GM20000 (cell line): Measurements from ENCODE around the gene FOXO4.

Source experiments
- DNase-seq: peaks from one replicate; pipeline ENCODE4 v3.0.0; 2012; ENCODE audit warnings: low spot score
- TF ChIP-seq, protein P1 (sequence below): IDR thresholded peaks from 2 replicates; pipeline ENCODE4 v1.5.1; 2012; ENCODE audit warnings: mild to moderate bottlenecking, control low read depth; ENCODE audit errors: extremely low read depth, missing control alignments

Gene FOXO4

DNA sequence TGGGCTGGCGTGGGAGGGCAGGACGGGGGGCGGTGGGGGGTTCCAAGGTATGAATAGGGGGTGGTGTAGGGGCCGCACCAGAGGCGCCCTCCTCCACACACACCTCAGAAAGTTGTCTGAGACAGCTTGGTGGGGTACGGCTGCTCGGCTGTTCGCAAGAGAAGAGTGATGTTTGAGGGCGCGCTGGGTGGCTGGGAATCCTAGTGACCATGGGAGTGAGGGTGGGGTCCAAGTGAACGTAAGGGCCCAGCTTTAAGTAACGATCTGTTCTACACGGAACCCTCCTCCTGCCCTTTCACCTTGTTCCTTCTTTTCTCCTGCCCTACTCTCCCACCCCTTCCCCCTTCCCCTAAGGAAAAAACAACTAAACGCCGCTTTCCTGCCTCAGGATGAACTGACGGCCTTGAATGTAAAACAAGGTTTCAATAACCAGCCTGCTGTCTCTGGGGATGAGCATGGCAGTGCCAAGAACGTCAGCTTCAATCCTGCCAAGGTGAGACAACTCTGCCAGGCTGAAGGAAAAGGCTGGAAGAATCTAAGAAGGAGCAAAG lies 23.4 kb downstream of the FOXO4 start:
- TF ChIP-seq, protein P1, sequence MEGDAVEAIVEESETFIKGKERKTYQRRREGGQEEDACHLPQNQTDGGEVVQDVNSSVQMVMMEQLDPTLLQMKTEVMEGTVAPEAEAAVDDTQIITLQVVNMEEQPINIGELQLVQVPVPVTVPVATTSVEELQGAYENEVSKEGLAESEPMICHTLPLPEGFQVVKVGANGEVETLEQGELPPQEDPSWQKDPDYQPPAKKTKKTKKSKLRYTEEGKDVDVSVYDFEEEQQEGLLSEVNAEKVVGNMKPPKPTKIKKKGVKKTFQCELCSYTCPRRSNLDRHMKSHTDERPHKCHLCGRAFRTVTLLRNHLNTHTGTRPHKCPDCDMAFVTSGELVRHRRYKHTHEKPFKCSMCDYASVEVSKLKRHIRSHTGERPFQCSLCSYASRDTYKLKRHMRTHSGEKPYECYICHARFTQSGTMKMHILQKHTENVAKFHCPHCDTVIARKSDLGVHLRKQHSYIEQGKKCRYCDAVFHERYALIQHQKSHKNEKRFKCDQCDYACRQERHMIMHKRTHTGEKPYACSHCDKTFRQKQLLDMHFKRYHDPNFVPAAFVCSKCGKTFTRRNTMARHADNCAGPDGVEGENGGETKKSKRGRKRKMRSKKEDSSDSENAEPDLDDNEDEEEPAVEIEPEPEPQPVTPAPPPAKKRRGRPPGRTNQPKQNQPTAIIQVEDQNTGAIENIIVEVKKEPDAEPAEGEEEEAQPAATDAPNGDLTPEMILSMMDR = no peak
- DNase-seq = no peak

DNA sequence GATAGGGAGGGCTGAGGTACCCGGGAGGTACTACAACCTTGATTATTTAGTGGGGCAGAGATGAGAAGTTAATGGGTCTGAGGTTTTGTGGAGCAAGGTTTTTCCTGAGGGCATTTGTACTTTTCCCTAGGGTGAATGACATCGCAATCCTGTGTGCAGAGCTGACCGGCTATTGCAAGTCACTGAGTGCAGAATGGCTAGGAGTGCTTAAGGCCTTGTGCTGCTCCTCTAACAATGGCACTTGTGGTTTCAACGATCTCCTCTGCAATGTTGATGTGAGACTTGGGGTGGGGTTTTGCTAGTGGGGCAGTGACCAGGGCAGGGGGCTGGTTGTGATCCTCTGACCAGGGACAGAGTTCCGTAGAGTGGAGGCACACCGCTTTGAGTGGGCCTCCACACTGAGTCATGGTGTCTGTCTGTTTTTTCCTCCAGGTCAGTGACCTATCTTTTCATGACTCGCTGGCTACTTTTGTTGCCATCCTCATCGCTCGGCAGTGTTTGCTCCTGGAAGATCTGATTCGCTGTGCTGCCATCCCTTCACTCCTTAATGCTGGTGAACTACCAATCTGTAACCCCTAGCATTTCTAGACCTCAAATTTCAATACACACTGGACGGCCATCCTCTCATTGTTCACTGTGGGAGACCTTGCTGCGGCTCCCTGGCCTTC lies 32.6 kb downstream of the FOXO4 start:
- DNase-seq = no peak
- TF ChIP-seq, protein P1 = no peak

DNA sequence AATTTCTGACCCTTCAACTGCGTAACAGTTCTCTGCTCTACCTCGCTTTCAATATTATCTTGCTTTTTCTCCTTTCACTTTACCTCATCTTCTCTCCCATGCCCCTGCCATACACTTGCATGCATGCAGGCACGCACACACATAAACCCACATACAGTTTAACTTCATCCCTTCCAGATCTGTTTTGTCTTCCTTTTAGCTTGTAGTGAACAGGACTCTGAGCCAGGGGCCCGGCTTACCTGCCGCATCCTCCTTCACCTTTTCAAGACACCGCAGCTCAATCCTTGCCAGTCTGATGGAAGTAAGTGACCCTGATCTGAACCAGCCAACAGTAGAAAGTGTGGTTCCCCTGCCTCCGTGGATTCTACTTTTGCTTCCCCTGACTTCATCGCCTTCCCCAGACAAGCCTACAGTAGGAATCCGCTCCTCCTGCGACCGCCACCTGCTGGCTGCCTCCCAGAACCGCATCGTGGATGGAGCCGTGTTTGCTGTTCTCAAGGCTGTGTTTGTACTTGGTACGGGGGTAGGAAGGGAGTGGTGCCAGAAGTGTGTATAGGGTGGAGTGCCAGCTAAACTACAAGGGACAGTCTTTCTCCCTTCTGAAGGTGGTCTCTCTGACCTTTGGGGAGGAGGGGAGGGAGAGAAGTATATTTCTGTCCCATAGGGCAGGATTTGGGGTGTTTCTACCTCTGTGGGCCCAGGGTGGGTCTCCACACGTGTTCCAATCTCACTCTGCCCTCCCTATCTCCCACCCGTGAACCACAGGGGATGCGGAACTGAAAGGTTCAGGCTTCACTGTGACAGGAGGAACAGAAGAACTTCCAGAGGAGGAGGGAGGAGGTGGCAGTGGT lies 33.5 kb downstream of the FOXO4 start:
- TF ChIP-seq, protein P1 = peak; percentile 58
- DNase-seq = peak; percentile 63

DNA sequence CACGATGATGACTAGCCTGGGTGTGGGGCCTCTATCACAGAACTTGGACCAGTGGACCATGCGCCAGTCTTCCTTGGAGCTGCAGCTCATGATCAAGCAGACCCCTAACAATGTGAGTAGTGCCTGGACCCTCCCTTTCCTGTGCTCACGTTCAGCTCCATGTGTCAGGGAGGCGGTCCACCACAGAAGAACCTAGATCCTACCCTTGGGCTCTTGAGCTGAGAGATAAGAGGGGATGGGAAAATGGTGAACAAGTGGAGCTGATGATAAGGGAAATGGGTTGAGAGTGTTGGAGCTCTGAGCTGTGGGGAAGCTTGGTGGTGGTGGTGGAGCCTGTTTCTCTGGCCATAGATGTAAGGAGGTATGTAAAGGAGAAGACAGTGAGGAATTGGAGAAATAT lies 35.9 kb downstream of the FOXO4 start:
- DNase-seq = no peak
- TF ChIP-seq, protein P1 = no peak

DNA sequence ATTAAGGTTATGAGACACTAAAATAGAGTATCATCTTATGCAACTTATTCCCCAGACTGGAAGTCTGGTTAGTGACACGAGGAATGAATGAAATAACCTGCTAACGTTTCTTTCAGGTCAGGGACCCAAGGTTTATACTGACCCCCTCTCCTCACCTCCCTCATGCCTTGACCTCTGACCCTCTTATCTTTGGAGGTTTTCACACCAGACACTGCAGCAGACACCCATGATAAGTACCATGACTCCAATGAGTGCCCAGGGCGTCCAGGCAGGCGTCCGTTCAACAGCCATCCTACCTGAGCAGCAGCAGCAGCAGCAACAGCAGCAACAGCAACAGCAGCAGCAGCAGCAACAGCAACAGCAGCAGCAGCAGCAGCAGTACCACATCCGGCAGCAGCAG lies 44.8 kb downstream of the FOXO4 start:
- DNase-seq = no peak
- TF ChIP-seq, protein P1 = no peak

DNA sequence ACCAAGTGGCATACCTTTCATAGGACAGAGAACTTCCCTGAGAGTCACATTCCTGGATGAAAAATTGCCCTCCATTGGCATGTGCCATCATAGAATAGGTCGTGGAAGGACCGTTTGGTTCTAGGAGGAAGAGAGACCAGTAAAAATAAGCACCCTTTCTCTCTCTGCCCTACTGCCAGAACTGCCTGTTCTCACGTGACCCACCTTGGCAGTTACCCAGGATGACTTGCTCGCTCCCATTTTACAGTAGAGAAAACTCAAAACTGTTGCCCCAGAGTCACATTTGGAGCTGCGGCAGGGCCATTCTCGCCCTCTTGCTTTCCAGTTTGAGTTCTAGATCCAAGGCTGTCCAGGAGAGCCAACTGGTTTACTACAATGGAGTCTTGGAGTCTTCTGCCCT lies 47.9 kb downstream of the FOXO4 start:
- DNase-seq = no peak
- TF ChIP-seq, protein P1 = no peak

DNA sequence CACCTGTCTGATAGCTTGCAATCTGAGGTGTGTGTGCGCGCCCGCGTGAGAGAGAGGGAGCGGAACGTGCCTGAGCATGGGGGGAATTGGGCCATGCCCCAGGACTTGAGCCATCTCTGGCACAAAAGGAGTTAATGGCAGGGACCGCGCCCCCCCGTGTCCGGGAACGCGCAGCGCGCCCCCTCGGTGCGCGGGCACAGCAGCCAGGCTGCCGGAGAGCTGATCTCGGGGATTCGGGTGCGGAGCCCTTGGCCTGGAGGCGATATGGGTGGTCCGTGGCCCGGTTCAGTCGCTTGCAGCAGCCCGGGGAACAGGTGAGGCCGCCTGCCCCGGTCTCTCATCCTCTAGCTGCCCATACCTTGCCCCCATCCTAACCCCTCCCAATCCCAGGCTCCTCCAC lies 49.0 kb downstream of the FOXO4 start, which contains the start of gene NLGN3:
Gene NLGN3 (plus strand): TSS at position 191 of the 400 bp plus-strand sequence. CDS start 2,909 bp downstream, outside the sequence.
- no peak for DNase-seq
- TF ChIP-seq, protein P1 = no peak
